ENCODE measurements around the gene ADRA1B.

ADRA1B gene

GRCh38 chr5:159962214-159962613, 45.9 kb downstream of the ADRA1B start:
- TF ChIP-seq POLR2AphosphoS5 (IDR thresholded peaks at IDR 0.05; ENCODE audit: low read depth, low read length) (no peak), TAF1 (IDR thresholded peaks at IDR 0.05; ENCODE audit: borderline replicate concordance, insufficient read depth, low read length) (no peak), SIN3A (IDR thresholded peaks at IDR 0.05; ENCODE audit: borderline replicate concordance, insufficient read depth, low read length) (no peak), REST (IDR thresholded peaks at IDR 0.05; ENCODE audit: insufficient read depth in 1 of 2, low read depth in 2 of 2, low read length in 2 of 2) (no peak)

- no peak for TF ChIP-seq FOXP2 (optimal IDR thresholded peaks at IDR 0.05; ENCODE audit: borderline replicate concordance, extremely low read depth, extremely low read length, insufficient read depth)
- TF ChIP-seq POLR2AphosphoS5 (IDR thresholded peaks at IDR 0.05; ENCODE audit: low read depth, low read length) = no peak
Measured at GRCh38 chr5:159963935-159964334, 47.7 kb downstream of the ADRA1B start.

DNA sequence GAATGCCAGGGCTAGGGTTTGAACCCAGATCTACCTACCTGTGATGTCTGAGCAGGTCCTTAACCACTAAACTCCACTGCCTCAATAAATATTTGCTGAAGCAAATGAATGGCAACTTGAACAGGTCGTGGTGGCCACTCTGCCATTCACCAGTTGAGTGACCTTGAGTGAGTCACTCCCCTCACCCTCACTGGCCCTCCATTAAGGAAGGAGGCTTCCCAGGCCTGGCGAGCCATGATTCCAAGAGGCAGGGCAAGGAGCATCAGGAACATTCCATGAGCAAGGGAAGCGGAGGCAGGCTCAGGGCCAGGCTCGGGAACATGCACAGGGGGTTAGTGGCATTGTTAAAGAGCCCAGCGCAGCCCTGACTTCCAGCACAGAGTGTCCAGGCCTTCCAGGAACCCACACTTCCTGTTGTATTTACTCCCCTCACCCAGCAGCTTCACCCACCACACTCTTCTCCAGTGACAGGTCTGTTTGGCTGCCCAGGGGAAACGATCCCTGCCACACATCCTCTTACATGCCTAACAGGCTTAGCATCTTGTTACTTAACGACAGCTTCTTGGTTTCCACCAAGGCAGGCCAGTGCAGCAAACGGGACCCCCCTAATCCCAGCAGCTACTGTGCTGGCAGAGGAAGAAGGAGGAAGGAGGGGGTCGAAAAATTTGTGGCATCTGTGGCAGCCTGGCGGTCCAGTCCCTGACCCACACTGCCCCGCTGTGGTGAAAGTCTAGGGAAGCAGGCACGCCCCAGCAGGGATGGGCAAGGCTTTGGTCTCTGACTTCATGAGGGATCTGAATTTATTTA, 49.0 kb downstream of the ADRA1B start:
- peak; percentile 21 for TF ChIP-seq FOXP2 (optimal IDR thresholded peaks at IDR 0.05; ENCODE audit: borderline replicate concordance, extremely low read depth, extremely low read length, insufficient read depth)
- no peak for TF ChIP-seq TAF1 (IDR thresholded peaks at IDR 0.05; ENCODE audit: borderline replicate concordance, insufficient read depth, low read length)
- TF ChIP-seq REST (IDR thresholded peaks at IDR 0.05; ENCODE audit: insufficient read depth in 1 of 2, low read depth in 2 of 2, low read length in 2 of 2) = no peak
- TF ChIP-seq SIN3A (IDR thresholded peaks at IDR 0.05; ENCODE audit: borderline replicate concordance, insufficient read depth, low read length) = no peak

DNA sequence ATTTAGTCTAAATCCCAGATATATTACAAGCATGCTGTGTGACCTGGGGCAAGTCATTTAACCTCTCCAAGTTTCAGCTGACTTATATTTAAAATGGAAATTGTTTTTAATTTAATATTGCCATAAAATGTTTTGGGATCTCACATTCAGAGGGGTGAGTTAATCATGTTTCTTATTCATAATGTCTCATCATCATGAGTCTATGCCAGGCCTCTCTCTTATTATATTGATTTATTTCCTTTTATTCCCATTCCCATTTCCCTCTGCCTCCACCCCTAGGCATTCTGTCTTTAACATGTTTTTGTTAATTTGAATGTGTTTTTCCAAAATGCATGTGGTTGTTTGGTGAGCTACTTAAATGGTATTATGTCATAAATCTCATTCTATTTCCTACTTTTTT, 53.7 kb downstream of the ADRA1B start:
- no peak for TF ChIP-seq REST (IDR thresholded peaks at IDR 0.05; ENCODE audit: insufficient read depth in 1 of 2, low read depth in 2 of 2, low read length in 2 of 2)
- TF ChIP-seq SIN3A (IDR thresholded peaks at IDR 0.05; ENCODE audit: borderline replicate concordance, insufficient read depth, low read length) = no peak
- TF ChIP-seq POLR2AphosphoS5 (IDR thresholded peaks at IDR 0.05; ENCODE audit: low read depth, low read length) = no peak
- no peak for TF ChIP-seq TAF1 (IDR thresholded peaks at IDR 0.05; ENCODE audit: borderline replicate concordance, insufficient read depth, low read length)
- no peak for TF ChIP-seq FOXP2 (optimal IDR thresholded peaks at IDR 0.05; ENCODE audit: borderline replicate concordance, extremely low read depth, extremely low read length, insufficient read depth)

GRCh38 chr5:159971038-159971437, 54.8 kb downstream of the ADRA1B start:
- no peak for TF ChIP-seq SIN3A (IDR thresholded peaks at IDR 0.05; ENCODE audit: borderline replicate concordance, insufficient read depth, low read length)
- no peak for TF ChIP-seq REST (IDR thresholded peaks at IDR 0.05; ENCODE audit: insufficient read depth in 1 of 2, low read depth in 2 of 2, low read length in 2 of 2)
- TF ChIP-seq FOXP2 (optimal IDR thresholded peaks at IDR 0.05; ENCODE audit: borderline replicate concordance, extremely low read depth, extremely low read length, insufficient read depth) = no peak
- no peak for TF ChIP-seq TAF1 (IDR thresholded peaks at IDR 0.05; ENCODE audit: borderline replicate concordance, insufficient read depth, low read length)
- no peak for TF ChIP-seq POLR2AphosphoS5 (IDR thresholded peaks at IDR 0.05; ENCODE audit: low read depth, low read length)
